ENCODE data around the gene RAB14. TPM values are rescaled to one million over a fixed set of nuclear protein-coding genes. Genes with fewer than 3 reads are reported as not detected.

Gene RAB14
- polyA plus RNA-seq, 1 donor from 2014 or later, result 94.5 TPM

DNA sequence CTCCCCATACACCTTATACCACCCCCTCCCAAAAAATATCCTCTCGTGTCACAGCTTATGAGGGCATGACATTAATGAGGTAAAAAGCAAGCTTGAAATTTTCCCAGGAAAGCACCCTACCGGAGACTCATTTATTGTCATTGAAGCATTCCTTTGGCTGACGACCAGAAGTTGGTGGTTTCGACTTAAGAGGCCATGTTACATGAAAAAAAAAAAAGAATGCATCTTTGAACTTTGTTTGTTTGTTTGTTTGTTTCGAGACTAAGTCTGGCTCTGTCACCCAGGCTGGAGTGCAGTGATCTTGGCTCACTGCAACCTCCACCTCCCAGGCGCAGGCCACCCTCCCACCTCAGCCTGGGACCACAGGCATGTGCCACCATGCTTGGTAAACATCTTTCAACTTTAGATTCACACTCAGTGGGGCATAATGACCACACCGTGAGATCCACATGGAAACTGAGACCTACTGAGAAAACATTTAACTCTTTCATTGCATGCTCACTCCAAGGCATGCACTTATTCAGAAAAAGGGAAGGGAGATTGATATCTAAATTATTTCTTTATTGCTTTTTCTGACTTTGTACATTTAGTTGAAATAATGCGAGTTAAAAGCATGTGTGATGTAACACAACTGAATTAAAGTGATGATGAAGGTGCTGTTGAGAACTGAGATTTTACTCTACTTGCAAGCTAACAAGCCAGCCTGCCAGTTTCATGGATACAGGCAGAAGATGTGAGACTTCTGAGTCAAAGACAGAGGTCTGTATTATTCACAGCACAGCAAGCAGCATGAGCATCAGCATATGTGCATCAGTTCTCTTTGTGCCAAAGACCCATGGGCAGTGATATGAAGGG is 5.1 kb upstream of the RAB14 start:
- H3K36me3 ChIP-seq (ENCODE audit: insufficient read depth, low read length), result no peaks in the 10 kb centered on the region
- no peaks in the 10 kb centered on the region for H4K20me1 ChIP-seq (ENCODE audit: insufficient read depth)
- no peak overlapping the region for H3K4me3 ChIP-seq (ENCODE audit: low read length)
- no peaks in the 10 kb centered on the region for H3K27me3 ChIP-seq (ENCODE audit: insufficient read depth, low read depth, low read length)
- H3K9ac ChIP-seq (ENCODE audit: low read length), result no peak overlapping the region
- H3K9me2 ChIP-seq (ENCODE audit: insufficient read depth, low read length), result no peaks in the 10 kb centered on the region
- H3F3A ChIP-seq (ENCODE audit: insufficient read depth, low read length, poor library complexity, severe bottlenecking), result no peaks in the 10 kb centered on the region
- H3K27ac ChIP-seq (ENCODE audit: low read length), result no peak overlapping the region
- no peak for TF ChIP-seq EZH2 (IDR thresholded peaks at IDR 0.05; ENCODE audit: borderline replicate concordance, insufficient read depth, low read length, poor library complexity, severe bottlenecking)
- no peak for TF ChIP-seq TAF1 (IDR thresholded peaks at IDR 0.05; ENCODE audit: low read depth)
- TF ChIP-seq CTCF (IDR thresholded peaks at IDR 0.05; ENCODE audit: poor library complexity, severe bottlenecking), result no peak
- no peak overlapping the region for H2AFZ ChIP-seq (ENCODE audit: low read depth, low read length)
- H3K79me2 ChIP-seq (replicated peaks; ENCODE audit: insufficient read depth, low read length), result no peaks in the 10 kb centered on the region
- no peak overlapping the region for H3K4me2 ChIP-seq (ENCODE audit: low read length)
- no peaks in the 10 kb centered on the region for H3K9me3 ChIP-seq (ENCODE audit: low read length)

DNA sequence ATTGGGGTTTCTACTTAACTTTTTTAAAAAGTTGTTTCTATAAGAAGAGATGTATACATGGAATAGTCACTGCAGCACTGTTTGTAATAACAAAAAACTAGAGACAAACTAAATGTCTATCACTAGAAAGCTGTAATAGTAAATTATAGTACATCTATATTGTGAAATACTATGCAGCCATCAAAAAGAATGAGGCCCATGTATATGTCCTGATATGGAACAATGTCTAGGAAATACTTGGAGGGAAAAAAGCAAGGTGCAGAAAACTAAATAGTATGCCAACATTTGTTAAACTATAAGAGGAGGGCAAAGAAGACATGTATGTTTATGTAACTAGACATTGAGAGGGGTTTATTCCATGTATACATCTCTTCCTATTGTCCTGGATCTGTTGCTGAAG is 2.9 kb upstream of the RAB14 start:
- Histone ChIP-seq H3K9me2 (ENCODE audit: insufficient read depth, low read length) (no peaks in the 10 kb centered on the region), H3K9me3 (ENCODE audit: low read length) (no peaks in the 10 kb centered on the region), H3K9ac (ENCODE audit: low read length) (no peak overlapping the region), H3K27ac (ENCODE audit: low read length) (no peak overlapping the region), H3K36me3 (ENCODE audit: insufficient read depth, low read length) (no peaks in the 10 kb centered on the region), H3F3A (ENCODE audit: insufficient read depth, low read length, poor library complexity, severe bottlenecking) (no peaks in the 10 kb centered on the region), H3K4me2 (ENCODE audit: low read length) (no peak overlapping the region), H3K27me3 (ENCODE audit: insufficient read depth, low read depth, low read length) (no peaks in the 10 kb centered on the region), H3K4me3 (ENCODE audit: low read length) (no peak overlapping the region), H2AFZ (ENCODE audit: low read depth, low read length) (no peak overlapping the region), H3K79me2 (replicated peaks; ENCODE audit: insufficient read depth, low read length) (peaks cover 15% of the 10 kb centered on the region), H4K20me1 (ENCODE audit: insufficient read depth) (peaks cover 11% of the 10 kb centered on the region)
- TF ChIP-seq MXI1 (conservative IDR thresholded peaks at IDR 0.05; ENCODE audit: poor library complexity, severe bottlenecking) (no peak), POLR2AphosphoS5 (IDR thresholded peaks at IDR 0.05) (no peak), RAD21 (conservative IDR thresholded peaks at IDR 0.05) (no peak), EZH2 (IDR thresholded peaks at IDR 0.05; ENCODE audit: borderline replicate concordance, insufficient read depth, low read length, poor library complexity, severe bottlenecking) (no peak)

GRCh38 chr9:121204121-121204520 is 2.5 kb upstream of the RAB14 start:
- no peak overlapping the region for H2AFZ ChIP-seq (ENCODE audit: low read depth, low read length)
- no peak overlapping the region for H3K4me2 ChIP-seq (ENCODE audit: low read length)
- H3K9me3 ChIP-seq (ENCODE audit: low read length), result no peaks in the 10 kb centered on the region
- H3F3A ChIP-seq (ENCODE audit: insufficient read depth, low read length, poor library complexity, severe bottlenecking), result no peaks in the 10 kb centered on the region
- H3K36me3 ChIP-seq (ENCODE audit: insufficient read depth, low read length), result no peaks in the 10 kb centered on the region
- no peak overlapping the region for H3K4me3 ChIP-seq (ENCODE audit: low read length)
- H3K9me2 ChIP-seq (ENCODE audit: insufficient read depth, low read length), result no peaks in the 10 kb centered on the region
- H4K20me1 ChIP-seq (ENCODE audit: insufficient read depth), result peaks cover 13% of the 10 kb centered on the region
- H3K27ac ChIP-seq (ENCODE audit: low read length), result no peak overlapping the region
- TF ChIP-seq EZH2 (IDR thresholded peaks at IDR 0.05; ENCODE audit: borderline replicate concordance, insufficient read depth, low read length, poor library complexity, severe bottlenecking), result no peak
- TF ChIP-seq RAD21 (conservative IDR thresholded peaks at IDR 0.05), result no peak
- no peak for TF ChIP-seq MXI1 (conservative IDR thresholded peaks at IDR 0.05; ENCODE audit: poor library complexity, severe bottlenecking)
- no peak for TF ChIP-seq SMC3 (conservative IDR thresholded peaks at IDR 0.05; ENCODE audit: poor library complexity)
- TF ChIP-seq TAF1 (IDR thresholded peaks at IDR 0.05; ENCODE audit: low read depth), result no peak
- no peak for TF ChIP-seq CTCF (IDR thresholded peaks at IDR 0.05; ENCODE audit: poor library complexity, severe bottlenecking)
- TF ChIP-seq POLR2AphosphoS5 (IDR thresholded peaks at IDR 0.05), result no peak
- no peak for TF ChIP-seq REST (IDR thresholded peaks at IDR 0.05; ENCODE audit: borderline replicate concordance)
- TF ChIP-seq EP300 (conservative IDR thresholded peaks at IDR 0.05; ENCODE audit: poor library complexity, severe bottlenecking), result no peak
- no peak overlapping the region for H3K9ac ChIP-seq (ENCODE audit: low read length)
- no peaks in the 10 kb centered on the region for H3K27me3 ChIP-seq (ENCODE audit: insufficient read depth, low read depth, low read length)
- H3K79me2 ChIP-seq (replicated peaks; ENCODE audit: insufficient read depth, low read length), result peaks cover 20% of the 10 kb centered on the region
